GM18517 (cell line): ENCODE results near the gene AMBRA1.

ENCODE experiments used
- ATAC-seq: cut with Tn5 transposase; IDR thresholded peaks from one replicate; pipeline ENCODE4 v1.9.1; 2021; ENCODE audit warnings: mild to moderate bottlenecking, moderate library complexity; ENCODE audit not compliant: unreplicated experiment

Gene AMBRA1

GRCh38 chr11:46413760-46414465, 179.9 kb downstream of the AMBRA1 start:
- ATAC-seq: no peak

- ATAC-seq: no peak
Measured at GRCh38 chr11:46410021-46410420, 183.8 kb downstream of the AMBRA1 start.

GRCh38 chr11:46408407-46408986, 185.3 kb downstream of the AMBRA1 start:
- ATAC-seq: no peak

- no peak for ATAC-seq
Measured at GRCh38 chr11:46407635-46408034, 186.2 kb downstream of the AMBRA1 start.

DNA sequence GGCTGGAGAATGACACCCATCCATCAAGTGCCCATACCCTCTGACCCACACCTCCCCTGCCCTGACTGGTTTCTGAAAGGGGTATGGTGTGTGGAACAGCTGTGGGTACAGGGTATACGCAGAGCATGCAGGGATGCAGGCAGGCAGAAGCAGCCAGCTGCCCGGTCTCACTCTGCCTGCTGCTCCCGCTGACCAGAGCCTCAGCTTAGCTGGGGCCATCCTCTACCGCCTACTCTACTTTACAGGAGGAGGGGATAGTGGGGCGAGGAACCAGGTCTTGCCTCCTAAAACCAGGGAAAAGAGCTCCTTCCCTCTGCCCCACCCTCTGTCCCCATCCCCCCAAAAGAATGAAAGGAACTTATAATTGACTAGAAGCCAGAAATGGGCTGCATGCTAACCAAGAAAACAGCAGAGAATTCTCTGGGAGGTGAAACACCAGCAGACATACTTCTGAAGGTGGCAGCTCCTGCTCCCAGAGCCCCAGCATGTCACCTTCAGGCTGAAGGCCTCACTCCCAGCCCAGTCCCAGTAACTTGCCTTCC, 189.3 kb downstream of the AMBRA1 start:
- no peak for ATAC-seq

GRCh38 chr11:46402957-46403902, 190.6 kb downstream of the AMBRA1 start:
- ATAC-seq: no peak

- ATAC-seq: no peak
Measured at GRCh38 chr11:46397526-46397925, 196.3 kb downstream of the AMBRA1 start.

DNA sequence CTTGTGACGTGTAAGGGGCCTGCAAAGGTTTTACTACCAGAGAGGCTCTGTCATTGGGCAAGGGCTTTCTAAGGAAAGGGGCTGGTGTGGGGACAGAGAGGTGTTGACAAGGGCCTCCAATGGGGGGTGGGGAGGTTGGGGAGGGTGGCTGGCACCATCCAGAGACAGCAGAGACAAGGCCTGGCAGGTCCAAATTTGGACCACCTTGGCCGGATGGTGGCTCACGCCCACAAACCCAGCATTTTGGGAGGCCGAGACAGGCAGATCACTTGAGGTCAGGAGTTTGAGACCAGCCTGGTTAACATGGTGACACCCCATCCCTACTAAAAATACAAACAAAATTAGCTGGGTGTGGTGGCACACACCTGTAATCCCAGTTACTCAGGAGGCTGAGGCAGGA, 200.1 kb downstream of the AMBRA1 start:
- ATAC-seq: no peak

GRCh38 chr11:46393231-46393616, 200.6 kb downstream of the AMBRA1 start:
- ATAC-seq: no peak

- peak; percentile 52 for ATAC-seq
Measured at GRCh38 chr11:46392421-46393230, 201.2 kb downstream of the AMBRA1 start.

- no peak for ATAC-seq
Measured at GRCh38 chr11:46391578-46392420, 202.0 kb downstream of the AMBRA1 start, which contains the start of gene CHRM4. Gene CHRM4 (minus strand): TSS chr11:46391776. CDS start chr11:46386557, 5,219 bp downstream.

DNA sequence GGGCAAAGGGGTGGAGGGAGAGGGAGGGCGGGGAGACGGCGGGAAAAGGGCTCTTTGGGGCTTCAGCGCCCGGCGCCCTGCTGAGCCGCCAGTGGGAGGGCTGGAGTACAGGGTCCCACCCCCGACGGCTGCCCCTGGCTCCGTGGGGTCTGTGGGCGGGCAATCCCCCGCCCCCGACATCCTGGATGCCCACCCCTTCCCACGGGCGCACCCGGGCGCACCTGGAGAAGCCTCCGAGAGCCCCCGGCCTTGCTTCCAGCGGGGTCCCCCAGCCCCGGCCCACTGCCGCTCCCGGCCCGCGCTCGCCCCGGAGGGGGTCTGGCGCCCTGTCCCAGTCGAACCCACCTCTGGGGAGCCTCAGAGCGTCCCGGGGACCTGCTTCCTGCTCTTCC, 202.6 kb downstream of the AMBRA1 start:
- no peak for ATAC-seq

GRCh38 chr11:46390331-46391171, 203.3 kb downstream of the AMBRA1 start:
- ATAC-seq: no peak

DNA sequence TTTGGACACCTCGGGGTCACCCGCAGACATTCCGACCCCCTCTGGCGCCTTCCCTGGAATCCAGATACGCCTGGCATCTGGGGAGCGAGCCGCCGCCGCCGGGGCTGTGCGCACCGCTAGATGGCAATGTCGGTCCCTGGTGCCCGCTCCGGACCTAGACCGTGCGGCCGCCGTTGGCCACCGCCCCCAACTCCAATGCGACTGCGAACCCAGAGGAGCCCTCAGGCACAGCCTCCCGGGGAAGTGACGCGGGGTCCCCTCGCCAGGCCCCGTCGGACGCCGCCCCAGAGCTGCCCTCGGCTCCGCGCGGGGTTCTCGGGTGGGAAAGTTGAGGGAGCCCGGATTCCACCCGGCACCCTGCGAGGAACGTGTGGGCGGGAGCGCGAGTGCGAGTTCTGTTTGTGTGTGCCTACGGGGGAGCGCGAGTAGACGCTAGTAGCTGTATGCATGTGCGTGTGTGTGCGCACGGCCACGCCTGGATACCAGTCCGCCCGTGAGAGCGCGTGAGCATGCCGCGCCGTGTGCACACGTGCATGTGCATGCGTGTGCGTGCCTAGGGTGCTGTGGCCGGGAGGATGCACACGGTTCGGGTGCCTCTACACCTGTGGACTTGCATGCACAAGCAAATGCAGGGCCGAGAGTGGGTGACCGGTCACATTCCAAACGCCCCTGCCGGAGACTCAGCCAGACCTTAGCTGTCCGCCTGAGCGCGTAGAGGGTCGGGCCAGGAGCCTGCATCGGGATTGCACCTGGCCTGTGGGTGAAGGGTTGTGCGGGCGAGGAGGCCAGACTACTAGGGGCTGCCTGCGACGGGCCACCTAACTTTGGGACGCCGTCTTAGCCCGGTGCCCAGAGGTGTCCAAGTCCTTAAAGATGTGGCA, 204.1 kb downstream of the AMBRA1 start:
- ATAC-seq: peak; percentile 38

DNA sequence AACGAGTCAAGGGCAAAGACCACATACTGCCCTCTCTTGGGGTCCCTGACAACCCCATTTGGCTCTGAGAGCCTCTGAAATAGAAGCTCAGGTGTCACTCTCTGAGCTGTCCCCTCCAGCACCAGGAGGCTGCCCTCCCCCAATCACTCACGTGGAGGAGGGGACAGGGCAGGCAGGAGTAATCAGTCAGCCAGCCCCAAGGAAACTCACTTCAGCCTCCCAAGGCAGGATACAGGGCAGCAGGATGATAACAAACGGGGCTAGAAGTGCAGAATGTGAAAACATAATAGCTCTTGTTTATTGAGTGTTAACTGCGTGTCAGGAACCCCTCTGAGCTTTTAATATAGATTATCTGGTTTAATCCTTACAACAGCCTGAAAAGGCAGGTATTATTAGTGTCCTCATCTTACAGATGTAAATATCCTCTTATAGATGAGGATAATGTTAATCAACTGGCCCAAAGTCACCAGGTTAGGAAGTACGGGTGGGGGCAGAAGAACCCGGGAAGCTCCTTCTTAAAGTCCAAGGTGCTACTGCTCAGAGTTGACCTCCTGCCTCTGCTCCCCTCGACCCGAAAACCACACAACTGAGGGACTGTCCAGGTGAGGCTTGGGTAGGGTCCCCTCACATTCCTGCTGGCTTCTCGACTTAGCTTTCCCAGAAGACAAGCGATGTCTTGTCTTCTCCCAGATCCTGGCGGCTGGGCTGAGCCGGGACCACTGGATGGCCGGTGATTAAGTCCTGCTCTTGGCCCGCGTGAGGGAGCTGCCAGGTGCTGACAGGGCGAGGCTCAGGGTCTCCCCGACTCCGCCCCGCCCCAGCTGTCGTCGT, 205.0 kb downstream of the AMBRA1 start:
- ATAC-seq: no peak

DNA sequence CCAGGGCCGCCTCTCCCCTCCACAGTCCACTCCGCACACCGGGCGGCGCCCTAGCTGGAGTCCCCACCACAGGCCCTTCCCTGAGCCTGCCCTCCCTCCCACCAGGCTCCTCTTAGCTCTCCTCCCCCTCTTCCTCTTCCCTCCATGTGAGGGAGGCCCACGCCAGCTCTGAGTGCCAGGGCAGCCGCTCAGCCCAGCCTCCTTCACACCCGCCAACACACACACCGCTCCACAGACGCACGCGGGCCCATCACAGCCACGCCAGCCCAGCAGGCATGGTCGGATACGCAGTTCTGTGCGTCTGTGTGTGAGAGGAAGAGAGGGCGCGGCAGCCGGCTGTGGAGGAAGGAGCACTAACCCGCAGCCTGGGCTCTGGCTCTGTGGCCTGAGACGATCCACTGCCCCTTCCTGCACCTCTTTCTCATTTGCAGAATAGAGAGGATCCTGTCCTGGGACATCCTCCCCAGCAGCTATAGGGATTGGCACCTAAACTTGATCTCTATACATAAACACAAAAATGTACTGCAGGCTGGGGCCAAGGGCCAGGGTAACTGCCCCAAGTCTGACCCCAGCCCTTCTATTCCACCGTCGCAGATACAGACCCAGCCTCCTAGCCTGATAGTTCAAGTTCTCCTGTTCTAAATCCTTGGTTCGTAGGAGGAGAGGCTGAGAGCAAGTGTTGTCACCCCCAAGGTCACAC, 205.8 kb downstream of the AMBRA1 start:
- ATAC-seq: no peak
